NB4 (cell line): ENCODE results near the gene ADARB2.

Source experiments
- POLR2A ChIP-seq: IDR thresholded peaks from 2 replicates; pipeline ENCODE4 v1.6.1; 2011; ENCODE audit warnings: mild to moderate bottlenecking; ENCODE audit not compliant: insufficient read length; ENCODE audit errors: extremely low read depth
- TF ChIP-seq, protein P1 (sequence below): IDR thresholded peaks from one replicate; pipeline ENCODE4 v1.5.1; 2012; ENCODE audit warnings: low read depth, low read length

DNA sequence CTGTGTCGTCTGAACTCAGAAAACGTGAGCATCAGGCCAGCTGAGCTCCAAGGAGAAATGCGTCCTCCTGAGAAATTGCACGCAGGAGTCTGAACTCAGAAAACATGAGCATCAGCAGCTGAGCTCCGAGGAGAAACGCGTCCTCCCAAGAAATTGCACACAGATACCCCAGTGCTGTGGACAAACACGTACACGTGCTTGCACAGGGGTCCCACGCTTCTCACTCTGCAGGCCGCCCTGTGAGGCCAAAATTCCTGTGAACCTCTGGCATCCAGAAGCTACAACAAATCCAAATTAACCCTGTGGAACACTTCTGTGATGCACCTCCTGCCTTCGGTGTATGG is 547.3 kb downstream of the ADARB2 start:
- TF ChIP-seq, protein P1, sequence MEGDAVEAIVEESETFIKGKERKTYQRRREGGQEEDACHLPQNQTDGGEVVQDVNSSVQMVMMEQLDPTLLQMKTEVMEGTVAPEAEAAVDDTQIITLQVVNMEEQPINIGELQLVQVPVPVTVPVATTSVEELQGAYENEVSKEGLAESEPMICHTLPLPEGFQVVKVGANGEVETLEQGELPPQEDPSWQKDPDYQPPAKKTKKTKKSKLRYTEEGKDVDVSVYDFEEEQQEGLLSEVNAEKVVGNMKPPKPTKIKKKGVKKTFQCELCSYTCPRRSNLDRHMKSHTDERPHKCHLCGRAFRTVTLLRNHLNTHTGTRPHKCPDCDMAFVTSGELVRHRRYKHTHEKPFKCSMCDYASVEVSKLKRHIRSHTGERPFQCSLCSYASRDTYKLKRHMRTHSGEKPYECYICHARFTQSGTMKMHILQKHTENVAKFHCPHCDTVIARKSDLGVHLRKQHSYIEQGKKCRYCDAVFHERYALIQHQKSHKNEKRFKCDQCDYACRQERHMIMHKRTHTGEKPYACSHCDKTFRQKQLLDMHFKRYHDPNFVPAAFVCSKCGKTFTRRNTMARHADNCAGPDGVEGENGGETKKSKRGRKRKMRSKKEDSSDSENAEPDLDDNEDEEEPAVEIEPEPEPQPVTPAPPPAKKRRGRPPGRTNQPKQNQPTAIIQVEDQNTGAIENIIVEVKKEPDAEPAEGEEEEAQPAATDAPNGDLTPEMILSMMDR, result no peak
- no peak for TF ChIP-seq POLR2A
